ENCODE measurements around the gene PROSER3.

PROSER3 gene

DNA sequence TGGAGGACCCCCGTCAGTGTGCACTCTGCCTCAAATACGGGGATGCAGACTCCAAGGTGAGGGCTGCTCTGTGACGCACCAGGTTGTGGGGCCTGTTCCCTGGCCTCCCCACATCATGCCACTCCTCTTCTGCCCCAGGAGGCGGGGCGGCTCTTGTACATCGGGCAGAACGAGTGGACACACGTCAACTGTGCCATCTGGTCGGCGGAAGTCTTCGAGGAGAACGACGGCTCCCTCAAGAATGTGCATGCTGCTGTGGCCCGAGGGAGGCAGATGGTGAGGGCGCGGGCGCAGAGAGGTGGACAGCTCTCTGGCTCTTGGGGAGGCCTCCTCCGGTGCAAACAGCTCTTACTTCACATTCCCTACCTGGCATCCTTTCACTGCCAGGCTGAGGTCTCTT is 29.0 kb upstream of the PROSER3 start:
- Mint-ChIP-seq H3K4me1 (ENCODE audit: low read depth) (peaks cover 2% of the 10 kb centered on the region), H3K36me3 (ENCODE audit: low read depth) (peaks cover 53% of the 10 kb centered on the region), H3K4me3 (no peak overlapping the region), H3K27ac (no peak overlapping the region), H3K9me3 (no peaks in the 10 kb centered on the region), H3K27me3 (ENCODE audit: low read depth) (no peaks in the 10 kb centered on the region)

GRCh38 chr19:35729763-35730162 is 28.2 kb upstream of the PROSER3 start:
- Mint-ChIP-seq H3K36me3 (ENCODE audit: low read depth) (peaks cover 54% of the 10 kb centered on the region), H3K27ac (no peak overlapping the region), H3K4me3 (no peak overlapping the region), H3K9me3 (no peaks in the 10 kb centered on the region), H3K27me3 (ENCODE audit: low read depth) (no peaks in the 10 kb centered on the region), H3K4me1 (ENCODE audit: low read depth) (peaks cover 2% of the 10 kb centered on the region)

DNA sequence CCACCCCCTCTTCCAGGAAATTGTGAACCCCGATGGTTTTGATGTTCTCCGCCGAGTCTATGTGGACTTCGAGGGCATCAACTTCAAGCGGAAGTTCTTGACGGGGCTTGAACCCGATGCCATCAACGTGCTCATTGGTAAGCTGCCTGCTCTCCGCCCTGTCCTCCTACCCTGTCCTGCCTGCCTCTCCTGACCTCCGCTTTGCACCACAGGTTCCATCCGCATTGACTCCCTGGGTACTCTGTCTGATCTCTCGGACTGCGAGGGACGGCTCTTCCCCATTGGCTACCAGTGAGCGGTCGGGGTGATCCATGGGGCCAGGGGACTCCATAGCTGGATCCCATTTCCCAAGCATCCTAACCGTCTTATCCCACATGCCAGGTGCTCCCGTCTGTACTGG is 27.6 kb upstream of the PROSER3 start:
- Mint-ChIP-seq H3K36me3 (ENCODE audit: low read depth) (peaks cover 52% of the 10 kb centered on the region), H3K4me3 (no peak overlapping the region), H3K27ac (no peak overlapping the region), H3K4me1 (ENCODE audit: low read depth) (peaks cover 2% of the 10 kb centered on the region), H3K27me3 (ENCODE audit: low read depth) (no peaks in the 10 kb centered on the region), H3K9me3 (no peaks in the 10 kb centered on the region)

DNA sequence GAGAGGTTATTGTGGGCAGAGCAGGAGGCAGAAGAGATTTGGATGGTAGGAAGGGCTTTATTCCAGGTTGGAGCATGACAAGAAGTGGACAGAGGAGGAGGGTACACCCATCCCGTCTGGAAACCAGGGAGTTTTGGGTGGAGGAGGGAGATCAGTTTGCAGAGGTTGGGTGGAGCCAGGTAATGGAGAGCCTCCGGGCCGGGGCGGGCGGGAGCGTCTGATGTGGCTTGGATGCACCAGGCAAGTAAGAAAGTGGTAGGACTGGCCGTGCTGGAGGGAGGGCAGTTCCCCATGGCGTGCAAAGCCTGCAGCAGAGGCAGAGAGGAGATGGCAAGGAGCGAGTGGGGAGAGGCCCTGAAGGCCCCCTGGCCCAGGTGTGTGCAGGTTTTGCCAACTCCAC is 26.6 kb upstream of the PROSER3 start:
- Mint-ChIP-seq H3K4me1 (ENCODE audit: low read depth) (peaks cover 4% of the 10 kb centered on the region), H3K4me3 (no peak overlapping the region), H3K27me3 (ENCODE audit: low read depth) (no peaks in the 10 kb centered on the region), H3K27ac (no peak overlapping the region), H3K9me3 (no peaks in the 10 kb centered on the region), H3K36me3 (ENCODE audit: low read depth) (peaks cover 48% of the 10 kb centered on the region)

DNA sequence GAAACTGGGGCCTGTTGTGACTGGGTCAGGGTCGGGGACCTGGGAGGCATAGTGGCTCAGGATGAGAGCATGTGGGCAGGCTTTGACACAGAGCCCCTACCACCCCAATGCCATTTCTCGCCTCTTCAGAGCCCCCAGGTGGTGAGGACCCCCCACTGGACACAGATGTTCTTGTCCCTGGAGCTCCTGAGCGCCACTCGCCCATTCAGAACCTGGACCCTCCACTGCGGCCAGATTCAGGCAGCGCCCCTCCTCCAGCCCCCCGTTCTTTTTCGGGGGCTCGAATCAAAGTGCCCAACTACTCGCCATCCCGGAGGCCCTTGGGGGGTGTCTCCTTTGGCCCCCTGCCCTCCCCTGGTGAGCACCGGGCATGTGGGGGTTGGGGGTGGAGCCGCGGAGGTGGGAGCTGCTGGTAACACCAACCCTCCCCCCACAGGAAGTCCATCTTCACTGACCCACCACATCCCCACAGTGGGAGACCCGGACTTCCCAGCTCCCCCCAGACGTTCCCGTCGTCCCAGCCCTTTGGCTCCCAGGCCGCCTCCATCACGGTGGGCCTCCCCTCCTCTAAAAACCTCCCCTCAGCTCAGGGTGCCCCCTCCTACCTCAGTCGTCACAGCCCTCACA is 26.1 kb upstream of the PROSER3 start:
- Mint-ChIP-seq H3K27ac (no peak overlapping the region), H3K9me3 (no peaks in the 10 kb centered on the region), H3K4me1 (ENCODE audit: low read depth) (peaks cover 7% of the 10 kb centered on the region), H3K4me3 (no peak overlapping the region), H3K36me3 (ENCODE audit: low read depth) (peaks cover 51% of the 10 kb centered on the region), H3K27me3 (ENCODE audit: low read depth) (no peaks in the 10 kb centered on the region)

DNA sequence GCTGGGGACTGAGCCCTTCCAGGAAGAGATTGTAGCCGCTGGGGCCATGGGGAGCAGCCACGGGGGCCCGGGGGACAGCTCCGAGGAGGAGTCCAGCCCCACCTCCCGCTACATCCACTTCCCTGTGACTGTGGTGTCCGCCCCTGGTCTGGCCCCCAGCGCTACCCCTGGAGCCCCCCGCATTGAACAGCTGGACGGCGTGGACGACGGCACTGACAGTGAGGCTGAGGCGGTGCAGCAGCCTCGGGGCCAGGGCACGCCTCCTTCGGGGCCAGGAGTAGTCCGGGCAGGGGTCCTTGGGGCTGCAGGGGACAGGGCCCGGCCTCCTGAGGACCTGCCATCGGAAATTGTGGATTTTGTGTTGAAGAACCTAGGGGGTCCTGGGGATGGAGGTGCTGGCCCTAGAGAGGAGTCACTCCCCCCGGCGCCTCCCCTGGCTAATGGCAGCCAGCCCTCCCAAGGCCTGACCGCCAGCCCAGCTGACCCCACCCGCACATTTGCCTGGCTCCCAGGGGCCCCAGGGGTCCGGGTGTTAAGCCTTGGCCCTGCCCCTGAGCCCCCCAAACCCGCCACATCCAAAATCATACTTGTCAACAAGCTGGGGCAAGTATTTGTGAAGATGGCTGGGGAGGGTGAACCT is 25.3 kb upstream of the PROSER3 start:
- Mint-ChIP-seq H3K27me3 (ENCODE audit: low read depth) (no peaks in the 10 kb centered on the region), H3K36me3 (ENCODE audit: low read depth) (peaks cover 48% of the 10 kb centered on the region), H3K4me3 (no peak overlapping the region)

GRCh38 chr19:35733180-35734125 is 24.5 kb upstream of the PROSER3 start:
- Mint-ChIP-seq H3K9me3 (no peaks in the 10 kb centered on the region), H3K27me3 (ENCODE audit: low read depth) (no peaks in the 10 kb centered on the region), H3K27ac (no peak overlapping the region), H3K36me3 (ENCODE audit: low read depth) (peaks cover 43% of the 10 kb centered on the region), H3K4me1 (ENCODE audit: low read depth) (peaks cover 9% of the 10 kb centered on the region), H3K4me3 (no peak overlapping the region)

More for the DNA sequence above, 25.3 kb upstream of the PROSER3 start:
- Mint-ChIP-seq H3K9me3 (no peaks in the 10 kb centered on the region), H3K4me1 (ENCODE audit: low read depth) (peaks cover 9% of the 10 kb centered on the region), H3K27ac (no peak overlapping the region)

DNA sequence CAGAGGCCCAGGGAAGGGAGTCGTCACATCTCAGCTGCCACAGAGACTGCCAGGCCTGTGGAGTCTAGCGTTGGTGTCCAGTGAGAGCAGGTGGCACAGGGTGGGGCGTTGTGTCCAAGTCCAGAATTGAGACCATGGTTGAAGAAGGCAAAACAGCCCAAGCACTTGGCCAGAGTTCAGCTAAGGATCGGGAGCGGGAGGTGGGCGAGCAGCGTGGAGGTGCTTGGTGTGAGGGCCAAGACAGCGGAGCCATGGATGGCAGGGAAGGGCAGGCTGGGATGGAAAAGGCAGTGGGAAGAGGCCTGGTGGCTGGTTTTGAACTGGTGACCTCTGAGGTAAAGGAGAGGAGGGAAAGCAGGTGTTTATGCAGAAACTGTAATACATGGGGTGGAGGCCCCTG is 23.7 kb upstream of the PROSER3 start:
- H3K27me3 Mint-ChIP-seq (ENCODE audit: low read depth) = no peaks in the 10 kb centered on the region
- peaks cover 9% of the 10 kb centered on the region for H3K4me1 Mint-ChIP-seq (ENCODE audit: low read depth)
- peak overlapping the region; percentile 17 for H3K27ac Mint-ChIP-seq
- H3K4me3 Mint-ChIP-seq = no peak overlapping the region
- peaks cover 43% of the 10 kb centered on the region for H3K36me3 Mint-ChIP-seq (ENCODE audit: low read depth)
- no peaks in the 10 kb centered on the region for H3K9me3 Mint-ChIP-seq

- H3K4me1 Mint-ChIP-seq (ENCODE audit: low read depth) = peaks cover 7% of the 10 kb centered on the region
- no peak overlapping the region for H3K27ac Mint-ChIP-seq
- no peak overlapping the region for H3K4me3 Mint-ChIP-seq
- H3K27me3 Mint-ChIP-seq (ENCODE audit: low read depth) = no peaks in the 10 kb centered on the region
- peaks cover 43% of the 10 kb centered on the region for H3K36me3 Mint-ChIP-seq (ENCODE audit: low read depth)
- H3K9me3 Mint-ChIP-seq = no peaks in the 10 kb centered on the region
These were observed 23.1 kb upstream of the PROSER3 start for GRCh38 chr19:35734889-35735288.

DNA sequence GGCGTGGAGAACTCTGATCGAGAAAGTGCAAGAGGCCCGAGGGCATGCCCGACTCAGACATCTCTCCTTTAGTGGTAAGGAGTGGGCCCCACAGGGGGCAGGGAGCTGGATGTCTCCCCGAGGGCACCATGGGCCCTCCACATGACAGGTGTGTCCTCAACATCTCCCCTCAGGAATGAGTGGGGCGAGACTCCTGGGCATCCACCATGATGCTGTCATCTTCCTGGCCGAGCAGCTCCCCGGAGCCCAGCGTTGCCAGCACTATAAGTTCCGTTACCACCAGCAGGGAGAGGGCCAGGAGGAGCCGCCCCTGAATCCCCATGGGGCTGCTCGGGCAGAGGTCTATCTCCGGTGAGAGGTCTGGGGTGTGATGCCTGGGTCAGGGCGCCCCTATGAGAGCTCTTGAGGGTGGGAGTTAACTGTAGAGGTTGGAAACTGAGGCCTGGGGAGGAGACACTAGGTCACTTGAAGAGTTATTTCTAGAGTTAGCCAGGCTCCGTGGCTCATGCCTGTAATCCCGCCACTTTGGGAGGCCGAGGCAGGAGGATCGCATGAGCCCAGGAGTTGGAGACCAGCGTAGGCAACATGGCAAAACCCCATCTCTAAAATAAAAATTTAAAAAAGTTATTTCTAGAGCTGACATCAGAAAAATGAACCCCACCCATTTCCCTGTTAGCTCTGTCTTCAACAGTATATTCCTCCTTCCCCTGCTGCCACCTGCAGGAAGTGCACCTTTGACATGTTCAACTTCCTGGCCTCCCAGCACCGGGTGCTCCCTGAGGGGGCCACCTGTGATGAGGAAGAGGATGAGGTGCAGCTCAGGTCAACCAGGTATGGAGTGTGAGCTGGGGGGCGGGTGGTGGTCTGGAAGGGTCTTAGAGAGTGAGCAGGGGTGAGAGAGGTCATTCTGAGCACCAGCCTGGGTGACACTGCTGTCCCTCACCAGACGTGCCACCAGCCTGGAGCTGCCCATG is 20.8 kb upstream of the PROSER3 start:
- peaks cover 30% of the 10 kb centered on the region for H3K36me3 Mint-ChIP-seq (ENCODE audit: low read depth)
- no peak overlapping the region for H3K4me3 Mint-ChIP-seq
- H3K27me3 Mint-ChIP-seq (ENCODE audit: low read depth) = no peaks in the 10 kb centered on the region
- H3K4me1 Mint-ChIP-seq (ENCODE audit: low read depth) = peaks cover 16% of the 10 kb centered on the region
- H3K9me3 Mint-ChIP-seq = no peaks in the 10 kb centered on the region
- no peak overlapping the region for H3K27ac Mint-ChIP-seq

GRCh38 chr19:35738021-35738886 is 19.7 kb upstream of the PROSER3 start:
- H3K4me1 Mint-ChIP-seq (ENCODE audit: low read depth) = peaks cover 23% of the 10 kb centered on the region
- no peaks in the 10 kb centered on the region for H3K9me3 Mint-ChIP-seq
- H3K4me3 Mint-ChIP-seq = peak overlapping the region; percentile 37
- H3K36me3 Mint-ChIP-seq (ENCODE audit: low read depth) = peaks cover 34% of the 10 kb centered on the region
- H3K27ac Mint-ChIP-seq = peak overlapping the region; percentile 45
- H3K27me3 Mint-ChIP-seq (ENCODE audit: low read depth) = no peaks in the 10 kb centered on the region

GRCh38 chr19:35738887-35739229 is 19.1 kb upstream of the PROSER3 start:
- H3K4me3 Mint-ChIP-seq = peak overlapping the region; percentile 37
- H3K36me3 Mint-ChIP-seq (ENCODE audit: low read depth) = peaks cover 31% of the 10 kb centered on the region
- no peaks in the 10 kb centered on the region for H3K27me3 Mint-ChIP-seq (ENCODE audit: low read depth)
- peak overlapping the region; percentile 45 for H3K27ac Mint-ChIP-seq
- H3K4me1 Mint-ChIP-seq (ENCODE audit: low read depth) = peaks cover 26% of the 10 kb centered on the region
- no peaks in the 10 kb centered on the region for H3K9me3 Mint-ChIP-seq
